Measurements from ENCODE around the gene CTNNB1.

CTNNB1 gene

GRCh38 chr3:41198950-41199865 lies at the start of gene CTNNB1:
Gene CTNNB1 (plus strand): TSS chr3:41199505. CDS start chr3:41224069, 24,564 bp downstream.
- H3K27me3 ChIP-seq (ENCODE audit: insufficient read depth, low read length), result peaks cover 8% of the 10 kb centered on the region; the same call in 1 of the 2 replicates
- peak within 1 kb of the TSS; percentile 86 for H3K27ac ChIP-seq (ENCODE audit: low read length)
- H3K36me3 ChIP-seq (ENCODE audit: insufficient read depth, low read depth, low read length), result no peaks in the 10 kb centered on the region
- H3K9me3 ChIP-seq (ENCODE audit: insufficient read depth, low read depth, low read length), result no peaks in the 10 kb centered on the region
- H3K9ac ChIP-seq (ENCODE audit: low read depth, low read length), result peak within 1 kb of the TSS; percentile 95
- peaks cover 24% of the 10 kb centered on the region; the same call in 1 of the 2 replicates for H3K4me1 ChIP-seq (ENCODE audit: insufficient read depth, low read length)
- H3K4me3 ChIP-seq (ENCODE audit: low read length), result peak within 1 kb of the TSS; percentile 97

DNA sequence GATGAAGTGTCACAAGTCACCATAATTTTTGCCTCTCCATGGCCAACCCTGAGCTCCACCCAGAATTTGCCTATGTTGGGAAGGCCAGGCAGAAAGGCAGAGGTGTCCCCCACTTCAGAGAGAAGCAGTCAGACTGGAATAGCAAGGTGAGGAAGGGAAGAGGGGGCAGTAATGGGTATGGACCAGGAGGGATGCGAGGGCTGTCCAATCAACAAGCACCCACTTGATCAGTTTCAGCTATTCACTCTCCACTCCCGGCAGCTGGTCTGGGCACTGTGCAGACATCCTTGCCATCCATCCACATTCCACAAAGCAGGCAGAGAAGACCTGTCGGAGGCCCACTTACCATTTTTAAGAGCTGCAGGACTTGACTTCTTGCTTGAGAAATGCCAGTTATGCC lies 43.5 kb upstream of the CTNNB1 start:
- Histone ChIP-seq H3K9me3 (ENCODE audit: insufficient read depth, low read depth, low read length) (no peaks in the 10 kb centered on the region), H3K4me1 (ENCODE audit: insufficient read depth, low read length) (peaks cover 6% of the 10 kb centered on the region), H3K36me3 (ENCODE audit: insufficient read depth, low read depth, low read length) (no peaks in the 10 kb centered on the region), H3K4me3 (ENCODE audit: low read length) (no peak overlapping the region), H3K27me3 (ENCODE audit: insufficient read depth, low read length) (no peaks in the 10 kb centered on the region), H3K27ac (ENCODE audit: low read length) (no peak overlapping the region), H3K9ac (ENCODE audit: low read depth, low read length) (no peak overlapping the region)

DNA sequence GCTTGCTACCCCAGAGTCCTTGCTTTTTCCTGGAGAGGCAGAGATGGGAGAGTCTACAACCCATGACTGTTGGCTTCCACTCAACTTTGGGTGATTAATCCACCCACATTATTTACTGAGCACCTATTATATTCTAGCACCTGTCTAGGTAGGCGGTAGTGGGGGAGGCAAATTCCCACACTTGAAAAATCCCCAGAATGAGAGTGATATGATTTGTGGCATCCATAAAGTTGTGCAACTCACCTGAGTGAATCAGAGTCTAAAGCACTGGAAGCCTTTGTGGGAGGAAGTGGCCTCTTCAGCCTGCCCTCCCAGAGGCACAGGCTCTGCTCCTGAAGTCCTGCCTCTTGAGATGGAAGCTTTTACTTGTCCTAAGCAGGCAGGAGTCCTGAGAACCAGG lies 40.4 kb upstream of the CTNNB1 start:
- H3K27me3 ChIP-seq (ENCODE audit: insufficient read depth, low read length), result no peaks in the 10 kb centered on the region
- no peak overlapping the region for H3K9ac ChIP-seq (ENCODE audit: low read depth, low read length)
- H3K4me1 ChIP-seq (ENCODE audit: insufficient read depth, low read length), result peaks cover 6% of the 10 kb centered on the region
- no peaks in the 10 kb centered on the region for H3K36me3 ChIP-seq (ENCODE audit: insufficient read depth, low read depth, low read length)
- no peak overlapping the region for H3K4me3 ChIP-seq (ENCODE audit: low read length)
- H3K9me3 ChIP-seq (ENCODE audit: insufficient read depth, low read depth, low read length), result no peaks in the 10 kb centered on the region
- H3K27ac ChIP-seq (ENCODE audit: low read length), result no peak overlapping the region

DNA sequence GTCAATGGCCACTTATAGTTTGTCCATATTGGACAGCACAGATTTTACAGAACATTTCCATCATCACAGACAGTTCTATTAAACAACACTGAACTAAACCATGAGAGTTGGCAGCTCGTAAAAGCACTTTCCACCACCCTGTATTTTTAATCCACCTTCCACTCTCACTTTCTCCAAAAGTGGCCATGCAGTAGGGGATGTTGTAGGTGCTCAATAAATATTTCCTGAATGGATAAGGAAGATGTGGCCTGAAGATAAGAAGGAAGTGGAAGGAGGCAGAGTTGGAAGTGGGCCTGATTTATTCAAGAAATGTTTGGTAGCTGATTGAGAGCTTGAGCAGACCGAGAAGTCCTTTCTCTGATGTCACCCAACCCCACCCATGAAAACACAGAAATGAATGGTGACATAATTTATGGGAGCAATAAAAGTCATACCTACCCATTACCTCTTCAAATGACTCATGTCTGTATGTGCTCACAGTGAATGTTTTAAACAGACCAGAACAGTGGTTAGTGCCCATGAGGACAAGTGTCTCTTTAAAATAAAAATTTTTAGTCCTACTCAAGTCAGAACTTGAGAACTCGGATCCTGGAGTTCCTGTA lies 39.6 kb upstream of the CTNNB1 start:
- Histone ChIP-seq H3K4me3 (ENCODE audit: low read length) (no peak overlapping the region), H3K9me3 (ENCODE audit: insufficient read depth, low read depth, low read length) (no peaks in the 10 kb centered on the region), H3K4me1 (ENCODE audit: insufficient read depth, low read length) (peaks cover 6% of the 10 kb centered on the region), H3K27ac (ENCODE audit: low read length) (no peak overlapping the region), H3K27me3 (ENCODE audit: insufficient read depth, low read length) (no peaks in the 10 kb centered on the region), H3K36me3 (ENCODE audit: insufficient read depth, low read depth, low read length) (no peaks in the 10 kb centered on the region), H3K9ac (ENCODE audit: low read depth, low read length) (no peak overlapping the region)

GRCh38 chr3:41162541-41162940 lies 36.8 kb upstream of the CTNNB1 start:
- Histone ChIP-seq H3K4me3 (ENCODE audit: low read length) (no peak overlapping the region), H3K27me3 (ENCODE audit: insufficient read depth, low read length) (no peaks in the 10 kb centered on the region), H3K4me1 (ENCODE audit: insufficient read depth, low read length) (peaks cover 6% of the 10 kb centered on the region), H3K9me3 (ENCODE audit: insufficient read depth, low read depth, low read length) (no peaks in the 10 kb centered on the region), H3K27ac (ENCODE audit: low read length) (no peak overlapping the region), H3K36me3 (ENCODE audit: insufficient read depth, low read depth, low read length) (no peaks in the 10 kb centered on the region), H3K9ac (ENCODE audit: low read depth, low read length) (no peak overlapping the region)

- Histone ChIP-seq H3K36me3 (ENCODE audit: insufficient read depth, low read depth, low read length) (no peaks in the 10 kb centered on the region), H3K27me3 (ENCODE audit: insufficient read depth, low read length) (no peaks in the 10 kb centered on the region), H3K9me3 (ENCODE audit: insufficient read depth, low read depth, low read length) (no peaks in the 10 kb centered on the region), H3K9ac (ENCODE audit: low read depth, low read length) (no peak overlapping the region), H3K27ac (ENCODE audit: low read length) (no peak overlapping the region), H3K4me3 (ENCODE audit: low read length) (no peak overlapping the region), H3K4me1 (ENCODE audit: insufficient read depth, low read length) (peaks cover 6% of the 10 kb centered on the region)
These were observed 36.3 kb upstream of the CTNNB1 start for GRCh38 chr3:41163006-41163405.

GRCh38 chr3:41163421-41163820 lies 35.9 kb upstream of the CTNNB1 start:
- no peaks in the 10 kb centered on the region for H3K36me3 ChIP-seq (ENCODE audit: insufficient read depth, low read depth, low read length)
- no peak overlapping the region for H3K27ac ChIP-seq (ENCODE audit: low read length)
- no peak overlapping the region for H3K4me3 ChIP-seq (ENCODE audit: low read length)
- H3K27me3 ChIP-seq (ENCODE audit: insufficient read depth, low read length), result no peaks in the 10 kb centered on the region
- no peaks in the 10 kb centered on the region for H3K9me3 ChIP-seq (ENCODE audit: insufficient read depth, low read depth, low read length)
- peaks cover 6% of the 10 kb centered on the region for H3K4me1 ChIP-seq (ENCODE audit: insufficient read depth, low read length)
- no peak overlapping the region for H3K9ac ChIP-seq (ENCODE audit: low read depth, low read length)

DNA sequence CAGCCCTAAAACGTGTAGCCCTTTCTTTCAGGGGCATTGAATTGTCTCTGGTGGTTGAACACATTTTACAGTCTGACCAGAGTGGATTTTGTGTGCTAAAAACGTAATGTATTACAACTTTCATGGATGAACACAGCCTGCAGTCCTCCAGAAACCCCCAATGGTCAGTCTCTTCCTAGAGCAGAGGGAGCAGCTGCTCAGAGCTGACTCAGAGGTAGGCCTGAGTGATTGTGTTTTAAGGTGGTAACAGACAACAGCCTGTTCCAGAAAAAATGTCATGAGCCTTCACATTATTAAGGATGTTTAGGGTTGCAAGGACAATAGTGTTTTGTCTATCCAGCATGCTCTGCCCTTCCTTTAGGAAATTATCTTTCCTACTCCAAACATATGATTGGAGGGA lies 34.5 kb upstream of the CTNNB1 start:
- H3K4me1 ChIP-seq (ENCODE audit: insufficient read depth, low read length), result no peaks in the 10 kb centered on the region
- H3K9ac ChIP-seq (ENCODE audit: low read depth, low read length), result no peak overlapping the region
- no peak overlapping the region for H3K27ac ChIP-seq (ENCODE audit: low read length)
- H3K27me3 ChIP-seq (ENCODE audit: insufficient read depth, low read length), result no peaks in the 10 kb centered on the region
- H3K9me3 ChIP-seq (ENCODE audit: insufficient read depth, low read depth, low read length), result no peaks in the 10 kb centered on the region
- no peak overlapping the region for H3K4me3 ChIP-seq (ENCODE audit: low read length)
- H3K36me3 ChIP-seq (ENCODE audit: insufficient read depth, low read depth, low read length), result no peaks in the 10 kb centered on the region

DNA sequence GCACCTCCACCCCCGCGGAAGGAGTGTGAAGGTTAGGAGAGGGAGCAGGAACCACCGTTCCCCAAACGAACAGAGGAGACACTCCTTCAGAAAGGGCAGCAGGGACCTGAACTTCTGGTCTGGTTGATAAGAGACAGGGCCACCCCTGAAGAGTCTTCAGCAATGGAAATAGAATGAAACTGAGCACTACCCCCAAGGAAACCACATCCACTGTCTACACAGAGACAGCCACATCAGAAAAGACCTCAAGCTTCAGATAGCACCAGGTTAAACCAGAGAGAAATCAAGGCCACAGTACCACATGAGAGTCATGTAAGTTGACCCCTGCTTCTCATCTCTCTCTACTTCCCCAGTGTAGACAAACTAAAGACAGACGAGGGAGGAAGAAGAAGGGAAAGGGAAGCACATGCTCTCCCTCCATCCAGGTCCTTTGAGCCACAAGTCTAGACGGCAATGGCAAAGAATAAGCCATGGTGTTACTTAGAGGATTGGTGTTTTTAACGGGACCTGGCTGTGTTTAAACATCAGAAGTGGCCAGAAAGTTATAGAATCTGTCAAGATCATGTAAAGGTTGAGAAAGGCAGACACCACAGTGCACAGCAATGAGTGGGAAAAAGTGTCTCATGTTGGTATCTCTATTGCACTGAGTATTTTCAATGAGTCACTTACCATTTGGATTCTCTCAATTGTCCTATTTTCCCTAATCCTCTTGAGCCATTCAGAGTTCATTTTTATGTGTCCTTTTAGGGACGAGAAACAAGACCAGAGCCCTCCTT lies 31.4 kb upstream of the CTNNB1 start:
- Histone ChIP-seq H3K27ac (ENCODE audit: low read length) (no peak overlapping the region), H3K27me3 (ENCODE audit: insufficient read depth, low read length) (no peaks in the 10 kb centered on the region), H3K4me3 (ENCODE audit: low read length) (no peak overlapping the region), H3K4me1 (ENCODE audit: insufficient read depth, low read length) (no peaks in the 10 kb centered on the region), H3K9ac (ENCODE audit: low read depth, low read length) (no peak overlapping the region), H3K9me3 (ENCODE audit: insufficient read depth, low read depth, low read length) (no peaks in the 10 kb centered on the region), H3K36me3 (ENCODE audit: insufficient read depth, low read depth, low read length) (no peaks in the 10 kb centered on the region)

- Histone ChIP-seq H3K27me3 (ENCODE audit: insufficient read depth, low read length) (no peaks in the 10 kb centered on the region), H3K36me3 (ENCODE audit: insufficient read depth, low read depth, low read length) (no peaks in the 10 kb centered on the region), H3K4me3 (ENCODE audit: low read length) (no peak overlapping the region), H3K9me3 (ENCODE audit: insufficient read depth, low read depth, low read length) (no peaks in the 10 kb centered on the region), H3K27ac (ENCODE audit: low read length) (no peak overlapping the region), H3K9ac (ENCODE audit: low read depth, low read length) (no peak overlapping the region), H3K4me1 (ENCODE audit: insufficient read depth, low read length) (no peaks in the 10 kb centered on the region)
These were observed 30.3 kb upstream of the CTNNB1 start for GRCh38 chr3:41169023-41169422.

GRCh38 chr3:41173926-41174885 lies 25.1 kb upstream of the CTNNB1 start:
- H3K27me3 ChIP-seq (ENCODE audit: insufficient read depth, low read length), result no peaks in the 10 kb centered on the region
- no peaks in the 10 kb centered on the region for H3K36me3 ChIP-seq (ENCODE audit: insufficient read depth, low read depth, low read length)
- H3K4me1 ChIP-seq (ENCODE audit: insufficient read depth, low read length), result no peaks in the 10 kb centered on the region
- H3K4me3 ChIP-seq (ENCODE audit: low read length), result no peak overlapping the region
- no peak overlapping the region for H3K9ac ChIP-seq (ENCODE audit: low read depth, low read length)
- no peaks in the 10 kb centered on the region for H3K9me3 ChIP-seq (ENCODE audit: insufficient read depth, low read depth, low read length)
- no peak overlapping the region for H3K27ac ChIP-seq (ENCODE audit: low read length)
